ENCODE results near the gene RHCE. TPM values are rescaled to one million over a fixed set of nuclear protein-coding genes. Genes with fewer than 3 reads are reported as not detected.
"Not testable (repeated sequence)": the region's sequence is repeated elsewhere in the genome, so short reads cannot be mapped to it uniquely, and the experiment has no call there.

RHCE gene
- total and polyA plus RNA-seq, 2 donors (not counting 1 experiment from before 2014, with no cell fraction given): 0.50 to 1.2 TPM

GRCh38 chr1:25419339-25419738 lies 1.3 kb downstream of the RHCE start:
- not testable (repeated sequence) for DNase-seq (ENCODE audit: low read depth in 2 of 2); H3K36me3 ChIP-seq (ENCODE audit: control insufficient read depth, insufficient read depth, low read length); H3K4me3 ChIP-seq (replicated peaks in 1 of 4; ENCODE audit: control extremely low read depth in 1 of 4, insufficient read depth in 1 of 4, low read depth in 3 of 4, low read length in 4 of 4); H3K4me2 ChIP-seq (ENCODE audit: extremely low read depth, insufficient read depth, low read length); H3K27me3 ChIP-seq (ENCODE audit: control insufficient read depth, insufficient read depth, low read length); H3K4me1 ChIP-seq (ENCODE audit: control insufficient read depth, extremely low read depth, insufficient read depth, low read length); H2AFZ ChIP-seq (ENCODE audit: low read length); H3K27ac ChIP-seq (ENCODE audit: insufficient read depth, low read length); H3K79me2 ChIP-seq (ENCODE audit: control insufficient read depth, insufficient read depth, low read length); H3K9ac ChIP-seq (ENCODE audit: insufficient read depth, low read length); H4K20me1 ChIP-seq (ENCODE audit: control insufficient read depth, extremely low read depth, insufficient read depth, low read length); H3K9me3 ChIP-seq (ENCODE audit: control insufficient read depth, insufficient read depth, low read depth, low read length)

- H3K4me2 ChIP-seq (ENCODE audit: extremely low read depth, insufficient read depth, low read length); H3K9me3 ChIP-seq (ENCODE audit: control insufficient read depth, insufficient read depth, low read depth, low read length); H3K79me2 ChIP-seq (ENCODE audit: control insufficient read depth, insufficient read depth, low read length): not testable (repeated sequence)
Observed at GRCh38 chr1:25417280-25417679, 3.3 kb downstream of the RHCE start.

GRCh38 chr1:25414578-25414977 lies 6.0 kb downstream of the RHCE start:
- not testable (repeated sequence) for H3K4me1 ChIP-seq (ENCODE audit: control insufficient read depth, extremely low read depth, insufficient read depth, low read length); H3K4me3 ChIP-seq (replicated peaks in 1 of 4; ENCODE audit: control extremely low read depth in 1 of 4, insufficient read depth in 1 of 4, low read depth in 3 of 4, low read length in 4 of 4); H3K27me3 ChIP-seq (ENCODE audit: control insufficient read depth, insufficient read depth, low read length); H3K9ac ChIP-seq (ENCODE audit: insufficient read depth, low read length); H2AFZ ChIP-seq (ENCODE audit: low read length); H3K4me2 ChIP-seq (ENCODE audit: extremely low read depth, insufficient read depth, low read length); H3K27ac ChIP-seq (ENCODE audit: insufficient read depth, low read length); H3K36me3 ChIP-seq (ENCODE audit: control insufficient read depth, insufficient read depth, low read length); DNase-seq (ENCODE audit: low read depth in 2 of 2); H4K20me1 ChIP-seq (ENCODE audit: control insufficient read depth, extremely low read depth, insufficient read depth, low read length); H3K9me3 ChIP-seq (ENCODE audit: control insufficient read depth, insufficient read depth, low read depth, low read length); H3K79me2 ChIP-seq (ENCODE audit: control insufficient read depth, insufficient read depth, low read length)

More at GRCh38 chr1:25417280-25417679, 3.3 kb downstream of the RHCE start:
- not testable (repeated sequence) for H3K9ac ChIP-seq (ENCODE audit: insufficient read depth, low read length); H2AFZ ChIP-seq (ENCODE audit: low read length); H4K20me1 ChIP-seq (ENCODE audit: control insufficient read depth, extremely low read depth, insufficient read depth, low read length); H3K4me1 ChIP-seq (ENCODE audit: control insufficient read depth, extremely low read depth, insufficient read depth, low read length); DNase-seq (ENCODE audit: low read depth in 2 of 2); H3K36me3 ChIP-seq (ENCODE audit: control insufficient read depth, insufficient read depth, low read length); H3K27me3 ChIP-seq (ENCODE audit: control insufficient read depth, insufficient read depth, low read length); H3K27ac ChIP-seq (ENCODE audit: insufficient read depth, low read length); H3K4me3 ChIP-seq (replicated peaks in 1 of 4; ENCODE audit: control extremely low read depth in 1 of 4, insufficient read depth in 1 of 4, low read depth in 3 of 4, low read length in 4 of 4)

- not testable (repeated sequence) for H3K27me3 ChIP-seq (ENCODE audit: control insufficient read depth, insufficient read depth, low read length); H3K9me3 ChIP-seq (ENCODE audit: control insufficient read depth, insufficient read depth, low read depth, low read length); H2AFZ ChIP-seq (ENCODE audit: low read length); H3K27ac ChIP-seq (ENCODE audit: insufficient read depth, low read length); DNase-seq (ENCODE audit: low read depth in 2 of 2); H3K9ac ChIP-seq (ENCODE audit: insufficient read depth, low read length); H3K36me3 ChIP-seq (ENCODE audit: control insufficient read depth, insufficient read depth, low read length); H4K20me1 ChIP-seq (ENCODE audit: control insufficient read depth, extremely low read depth, insufficient read depth, low read length); H3K4me1 ChIP-seq (ENCODE audit: control insufficient read depth, extremely low read depth, insufficient read depth, low read length); H3K4me3 ChIP-seq (replicated peaks in 1 of 4; ENCODE audit: control extremely low read depth in 1 of 4, insufficient read depth in 1 of 4, low read depth in 3 of 4, low read length in 4 of 4); H3K4me2 ChIP-seq (ENCODE audit: extremely low read depth, insufficient read depth, low read length); H3K79me2 ChIP-seq (ENCODE audit: control insufficient read depth, insufficient read depth, low read length)
Observed at GRCh38 chr1:25414157-25414556, 6.5 kb downstream of the RHCE start.

- H3K79me2 ChIP-seq (ENCODE audit: control insufficient read depth, insufficient read depth, low read length); DNase-seq (ENCODE audit: low read depth in 2 of 2); H3K4me1 ChIP-seq (ENCODE audit: control insufficient read depth, extremely low read depth, insufficient read depth, low read length); H3K4me3 ChIP-seq (replicated peaks in 1 of 4; ENCODE audit: control extremely low read depth in 1 of 4, insufficient read depth in 1 of 4, low read depth in 3 of 4, low read length in 4 of 4); H3K36me3 ChIP-seq (ENCODE audit: control insufficient read depth, insufficient read depth, low read length); H3K4me2 ChIP-seq (ENCODE audit: extremely low read depth, insufficient read depth, low read length); H3K27ac ChIP-seq (ENCODE audit: insufficient read depth, low read length); H3K9me3 ChIP-seq (ENCODE audit: control insufficient read depth, insufficient read depth, low read depth, low read length); H4K20me1 ChIP-seq (ENCODE audit: control insufficient read depth, extremely low read depth, insufficient read depth, low read length); H2AFZ ChIP-seq (ENCODE audit: low read length); H3K27me3 ChIP-seq (ENCODE audit: control insufficient read depth, insufficient read depth, low read length); H3K9ac ChIP-seq (ENCODE audit: insufficient read depth, low read length): not testable (repeated sequence)
Observed at GRCh38 chr1:25412872-25413623, 7.6 kb downstream of the RHCE start.

GRCh38 chr1:25409641-25410427 lies 10.8 kb downstream of the RHCE start:
- H3K9me3 ChIP-seq (ENCODE audit: control insufficient read depth, insufficient read depth, low read depth, low read length); H3K9ac ChIP-seq (ENCODE audit: insufficient read depth, low read length); H3K36me3 ChIP-seq (ENCODE audit: control insufficient read depth, insufficient read depth, low read length); H2AFZ ChIP-seq (ENCODE audit: low read length); H3K4me2 ChIP-seq (ENCODE audit: extremely low read depth, insufficient read depth, low read length); H3K27me3 ChIP-seq (ENCODE audit: control insufficient read depth, insufficient read depth, low read length); DNase-seq (ENCODE audit: low read depth in 2 of 2); H3K27ac ChIP-seq (ENCODE audit: insufficient read depth, low read length); H4K20me1 ChIP-seq (ENCODE audit: control insufficient read depth, extremely low read depth, insufficient read depth, low read length); H3K4me1 ChIP-seq (ENCODE audit: control insufficient read depth, extremely low read depth, insufficient read depth, low read length); H3K79me2 ChIP-seq (ENCODE audit: control insufficient read depth, insufficient read depth, low read length); H3K4me3 ChIP-seq (replicated peaks in 1 of 4; ENCODE audit: control extremely low read depth in 1 of 4, insufficient read depth in 1 of 4, low read depth in 3 of 4, low read length in 4 of 4): not testable (repeated sequence)
